Activated CD8-positive, alpha-beta T cell treated with anti-CD3 and anti-CD28 coated beads, Interleukin-2, amount 10 ng/mL, durations not matched to agents 7 days and 5 days (primary cell): ENCODE data around the gene NCK2. TPM values are rescaled to one million over a fixed set of nuclear protein-coding genes. Genes with fewer than 3 reads are reported as not detected.
A peak's percentile ranks its signal among the peaks of the same experiment; 100 is the strongest.

Experiments used
- ATAC-seq: fragments of 150-1000 bp; cut with Tn5 transposase; one replicate; pipeline ENCODE4 v1.10.0; 2021; ENCODE audit warnings: moderate library complexity
- CTCF ChIA-PET: fragments of 350-600 bp; sonication (Branson Sonifier 250); formaldehyde crosslinking; loops from one replicate; lab custom pipeline; 2021; ENCODE audit warnings: antibody characterized with exemption; lab: Charles Lee
- POLR2A ChIA-PET: fragments of 350-600 bp; sonication (Branson Sonifier 250); formaldehyde crosslinking; loops from one replicate; lab custom pipeline; 2021; ENCODE audit warnings: antibody characterized with exemption; lab: Charles Lee
- DNase-seq: peaks from one replicate; pipeline ENCODE4 v3.0.0-alpha.2; 2020
- H3K27ac Mint-ChIP-seq: one replicate; pipeline ENCODE4 v1.8.0; 2021; ENCODE audit warnings: mild to moderate bottlenecking, mixed read lengths
- H3K27me3 Mint-ChIP-seq: one replicate; pipeline ENCODE4 v1.8.0; 2021; ENCODE audit warnings: low read depth, mixed read lengths
- H3K36me3 Mint-ChIP-seq: one replicate; pipeline ENCODE4 v1.8.0; 2021; ENCODE audit warnings: low read depth, mixed read lengths
- H3K4me1 Mint-ChIP-seq: one replicate; pipeline ENCODE4 v1.8.0; 2021; ENCODE audit warnings: low read depth, mixed read lengths
- H3K4me3 Mint-ChIP-seq: one replicate; pipeline ENCODE4 v1.8.0; 2021; ENCODE audit warnings: mild to moderate bottlenecking, mixed read lengths
- H3K9me3 Mint-ChIP-seq: one replicate; pipeline ENCODE4 v1.8.0; 2022; ENCODE audit warnings: mixed read lengths; ENCODE audit not compliant: insufficient read depth
- total RNA-seq, 2 experiments: library from RNA; stranded (reverse); gene quantifications; one replicate each; pipeline ENCODE4 v1.2.3, GENCODE V29; 2021

The NCK2 gene
- total RNA-seq, 2 experiments from 2014 or later: 60.7 to 61.3 TPM

DNA sequence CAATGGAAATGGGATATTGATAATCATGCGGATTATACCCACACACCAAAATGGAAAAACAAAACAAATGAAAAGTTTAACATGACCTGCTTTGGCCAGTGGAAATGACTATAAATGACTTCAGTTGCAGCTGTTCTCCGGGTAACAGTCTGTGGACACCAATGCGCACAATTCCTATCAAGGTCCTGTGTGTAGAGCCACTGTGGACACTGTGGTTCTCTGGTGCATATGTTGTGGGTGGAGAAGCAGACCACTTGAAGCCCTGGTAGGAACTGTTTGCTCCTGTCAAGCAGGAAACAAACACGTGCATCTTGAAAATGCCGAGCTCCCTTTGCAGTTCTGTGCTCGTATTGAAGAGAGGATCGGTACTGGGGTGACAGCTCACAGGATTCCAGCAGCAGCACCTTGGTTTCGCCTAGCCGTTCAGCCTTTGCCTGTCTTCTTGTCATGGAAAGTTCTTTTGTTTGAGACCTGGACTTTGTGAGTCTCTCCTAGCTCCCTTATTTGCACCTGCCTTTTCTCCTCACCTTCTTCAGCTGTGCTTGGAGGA lies 32.9 kb downstream of the NCK2 start:
- no peak for DNase-seq
- peak overlapping the region; percentile 63 for H3K4me3 Mint-ChIP-seq

DNA sequence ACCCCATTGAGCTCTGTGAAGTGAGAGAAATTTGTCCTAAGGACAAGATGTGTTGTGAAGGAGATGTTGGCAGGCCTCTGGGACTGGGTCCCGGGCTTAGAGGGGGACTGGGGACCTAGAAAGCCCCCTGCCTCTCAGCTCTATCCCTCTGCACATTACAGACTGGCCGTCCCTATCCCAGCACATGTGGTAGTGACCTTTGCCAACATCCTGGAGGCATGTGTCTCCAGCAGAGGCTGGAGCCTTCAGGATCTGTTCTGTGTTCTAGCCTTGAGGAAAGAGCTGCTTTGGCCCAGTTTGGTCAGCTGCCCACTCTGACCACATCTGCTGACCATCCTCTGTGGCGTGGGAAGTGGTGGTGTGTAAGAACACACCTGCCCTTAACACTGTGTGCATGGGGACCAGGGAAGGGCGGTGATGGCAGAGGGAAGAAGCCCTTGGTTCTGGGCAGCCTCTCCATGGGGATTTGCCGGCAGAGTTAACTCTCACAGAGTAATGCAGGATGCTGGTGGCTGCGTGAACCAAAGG lies 33.4 kb downstream of the NCK2 start:
- no peaks in the 10 kb centered on the region for H3K27me3 Mint-ChIP-seq
- POLR2A ChIA-PET: interaction anchor here (0.9 to 5.7 kb wide), 8 partner anchors 9 to 32 kb away, joined by 3 to 29 read pairs (median 9); no protein-coding TSS in a partner anchor
- no peak for DNase-seq
- H3K4me3 Mint-ChIP-seq: no peak overlapping the region
- no peaks in the 10 kb centered on the region for H3K9me3 Mint-ChIP-seq
- CTCF ChIA-PET: interaction anchor here (1.0 to 4.3 kb wide), 8 partner anchors 9 to 307 kb away, joined by 3 to 29 read pairs (median 5); no protein-coding TSS in a partner anchor
- peaks cover 46% of the 10 kb centered on the region for H3K36me3 Mint-ChIP-seq
- ATAC-seq: no peak
- H3K4me1 Mint-ChIP-seq: peaks cover 93% of the 10 kb centered on the region
- H3K27ac Mint-ChIP-seq: peak overlapping the region; percentile 85

More for the DNA sequence above, 32.9 kb downstream of the NCK2 start:
- peak overlapping the region; percentile 85 for H3K27ac Mint-ChIP-seq
- H3K27me3 Mint-ChIP-seq: no peaks in the 10 kb centered on the region
- CTCF ChIA-PET: interaction anchor here (1.0 to 4.3 kb wide), 10 partner anchors 10 to 317 kb away, joined by 3 to 29 read pairs (median 5); no protein-coding TSS in a partner anchor
- POLR2A ChIA-PET: interaction anchor here (0.9 to 5.7 kb wide), 8 partner anchors 9 to 31 kb away, joined by 3 to 29 read pairs (median 9); no protein-coding TSS in a partner anchor
- peaks cover 52% of the 10 kb centered on the region for H3K36me3 Mint-ChIP-seq
- peak; percentile 9 for ATAC-seq
- H3K4me1 Mint-ChIP-seq: peaks cover 92% of the 10 kb centered on the region
- no peaks in the 10 kb centered on the region for H3K9me3 Mint-ChIP-seq

DNA sequence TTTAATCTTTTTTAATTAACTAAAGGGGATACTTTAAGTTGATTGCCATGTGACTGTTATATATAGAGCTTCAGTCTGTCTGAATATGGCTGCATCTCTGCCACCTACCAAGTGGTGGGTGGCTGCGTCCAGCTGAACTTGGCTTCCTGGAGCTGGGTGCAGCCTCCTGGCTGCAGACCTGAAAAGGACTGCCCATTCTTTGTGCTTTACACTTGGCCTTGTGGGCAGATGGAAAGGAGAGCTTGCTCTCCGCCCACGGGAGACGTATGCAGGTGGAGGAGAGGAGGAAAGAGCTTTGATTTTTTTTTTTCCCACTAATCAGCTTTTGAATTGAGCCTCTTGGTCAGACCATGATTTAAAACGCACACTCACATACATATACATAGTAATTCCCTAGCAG lies 34.7 kb downstream of the NCK2 start:
- Mint-ChIP-seq H3K36me3 (peaks cover 42% of the 10 kb centered on the region), H3K27ac (peak overlapping the region; percentile 1), H3K27me3 (no peaks in the 10 kb centered on the region), H3K4me1 (peaks cover 93% of the 10 kb centered on the region), H3K9me3 (no peaks in the 10 kb centered on the region), H3K4me3 (no peak overlapping the region)
- ChIA-PET POLR2A (interaction anchor here (1.1 to 4.3 kb wide), 2 partner anchors 10 to 33 kb away, joined by 4 to 29 read pairs; no protein-coding TSS in a partner anchor), CTCF (interaction anchor here (0.8 to 1.5 kb wide), 7 partner anchors 18 to 319 kb away, joined by 3 to 4 read pairs (median 4); no protein-coding TSS in a partner anchor)
- no peak for ATAC-seq
- DNase-seq: no peak

DNA sequence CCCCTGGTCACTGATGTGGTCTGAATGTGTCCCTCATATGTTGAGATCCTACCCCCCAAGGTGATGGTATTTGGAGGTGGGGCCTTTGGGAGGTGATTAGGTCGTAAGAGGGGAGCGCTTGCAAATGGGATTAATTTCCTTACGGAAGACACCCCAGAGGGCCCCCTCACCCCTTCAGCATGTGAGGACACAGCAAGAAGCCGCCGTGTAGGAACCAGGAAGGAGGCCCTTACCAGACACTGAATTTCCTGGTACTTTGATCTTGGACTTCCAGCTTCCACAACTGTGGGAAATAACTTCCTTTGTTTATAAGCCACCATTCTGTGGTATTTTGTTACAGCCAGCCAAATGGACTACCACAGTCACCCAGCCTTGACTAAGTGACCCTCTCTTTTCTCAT lies 35.9 kb downstream of the NCK2 start:
- Mint-ChIP-seq H3K27ac (peak overlapping the region; percentile 12), H3K4me1 (peaks cover 90% of the 10 kb centered on the region), H3K27me3 (no peaks in the 10 kb centered on the region), H3K4me3 (no peak overlapping the region), H3K9me3 (no peaks in the 10 kb centered on the region), H3K36me3 (peaks cover 37% of the 10 kb centered on the region)
- no peak for ATAC-seq
- POLR2A ChIA-PET: no interaction called here
- CTCF ChIA-PET: interaction anchor here (1.4 to 1.7 kb wide), 2 partner anchors 204 to 315 kb away, joined by 3 to 4 read pairs; no protein-coding TSS in a partner anchor
- DNase-seq: no peak

DNA sequence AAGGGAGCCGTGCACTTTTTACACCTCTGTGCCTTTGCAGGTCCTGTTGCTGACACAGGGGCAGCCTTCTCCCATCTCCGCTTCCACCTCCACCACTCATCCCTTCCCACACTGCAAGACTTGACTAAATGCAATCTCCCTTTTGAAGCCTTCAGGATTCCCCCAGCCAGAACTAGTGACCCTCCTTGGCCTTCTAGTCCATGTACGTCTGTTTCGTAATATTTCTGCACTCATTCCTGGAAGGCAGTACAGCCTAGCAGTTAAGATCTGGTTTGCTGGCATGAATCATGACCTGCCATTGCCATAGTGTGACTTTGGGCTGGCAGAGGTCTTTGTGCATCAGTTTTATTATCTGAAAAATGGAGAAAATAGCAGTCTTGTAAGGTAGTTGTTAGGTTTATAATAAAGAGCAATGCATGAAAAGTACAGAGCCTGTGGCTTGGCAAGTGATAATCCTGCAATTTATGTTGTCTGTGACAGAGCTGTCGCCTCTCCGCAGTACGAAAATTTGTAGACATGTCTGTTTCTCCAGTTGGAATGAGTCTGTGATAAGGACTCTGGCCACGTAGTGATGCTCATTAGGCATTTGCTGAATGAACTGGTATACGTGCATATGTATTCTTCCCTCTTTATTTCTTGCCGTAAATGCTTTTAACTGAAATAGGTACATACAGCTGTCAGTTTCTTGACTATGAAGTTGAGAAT lies 36.7 kb downstream of the NCK2 start:
- Mint-ChIP-seq H3K36me3 (peaks cover 40% of the 10 kb centered on the region), H3K27ac (peak overlapping the region; percentile 72), H3K27me3 (no peaks in the 10 kb centered on the region), H3K4me1 (peaks cover 90% of the 10 kb centered on the region), H3K4me3 (no peak overlapping the region), H3K9me3 (no peaks in the 10 kb centered on the region)
- CTCF ChIA-PET: interaction anchor here (1.1 to 2.8 kb wide), 6 partner anchors 9 to 314 kb away, joined by 3 to 16 read pairs (median 4); no protein-coding TSS in a partner anchor
- DNase-seq (no peak), ATAC-seq (no peak)
- POLR2A ChIA-PET: interaction anchor here (1.4 to 1.7 kb wide), 2 partner anchors 13 to 34 kb away, joined by 4 to 5 read pairs; no protein-coding TSS in a partner anchor

DNA sequence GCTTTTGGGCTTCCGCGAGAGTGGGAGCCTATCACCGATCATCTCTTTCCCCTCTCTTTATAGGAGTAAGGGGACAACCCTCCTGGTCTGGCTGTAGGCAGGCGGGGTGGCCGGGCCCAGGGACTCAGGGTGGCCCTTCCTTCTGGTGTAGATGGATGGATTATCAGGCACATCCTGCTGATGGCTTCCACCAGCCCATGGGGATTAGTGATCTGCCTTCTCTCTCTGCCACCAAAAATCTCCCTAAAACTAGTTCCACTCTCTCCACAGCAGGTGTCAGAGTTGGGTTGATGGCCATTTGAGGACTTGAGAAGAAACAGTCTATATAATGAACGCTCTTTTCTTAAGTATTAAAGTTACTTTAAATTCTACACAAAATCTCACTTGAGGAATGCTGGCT lies 37.4 kb downstream of the NCK2 start:
- ChIA-PET CTCF (interaction anchor here (0.7 to 2.8 kb wide), 15 partner anchors 8 to 313 kb away, joined by 3 to 21 read pairs (median 5); no protein-coding TSS in a partner anchor), POLR2A (interaction anchor here (1.2 to 2.3 kb wide), 5 partner anchors 11 to 35 kb away, joined by 3 to 8 read pairs (median 4); no protein-coding TSS in a partner anchor)
- Mint-ChIP-seq H3K4me1 (peaks cover 90% of the 10 kb centered on the region), H3K36me3 (peaks cover 45% of the 10 kb centered on the region), H3K9me3 (no peaks in the 10 kb centered on the region), H3K27me3 (no peaks in the 10 kb centered on the region), H3K4me3 (peak overlapping the region; percentile 40), H3K27ac (peak overlapping the region; percentile 72)
- ATAC-seq: no peak
- no peak for DNase-seq

DNA sequence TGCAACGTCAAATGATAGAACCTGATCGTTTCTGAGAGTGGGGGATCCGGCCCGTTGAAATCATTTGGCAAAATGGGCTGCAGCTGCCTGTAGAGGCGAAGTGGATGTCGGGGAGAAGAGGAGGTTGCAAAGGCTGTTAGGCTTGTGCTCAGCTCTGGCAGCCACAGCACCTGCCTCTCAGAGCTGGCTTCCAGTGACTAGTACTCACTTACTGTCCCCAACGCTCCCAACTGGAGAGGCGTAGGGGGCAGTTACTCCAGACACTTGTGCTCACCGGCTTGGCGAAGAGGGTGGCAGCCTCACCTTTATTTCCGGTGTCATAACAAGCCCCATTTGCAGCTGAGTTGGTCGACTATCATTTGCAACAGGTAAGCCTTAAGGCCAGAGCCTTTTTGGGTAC lies 37.9 kb downstream of the NCK2 start:
- H3K27me3 Mint-ChIP-seq: no peaks in the 10 kb centered on the region
- H3K27ac Mint-ChIP-seq: peak overlapping the region; percentile 72
- no peaks in the 10 kb centered on the region for H3K9me3 Mint-ChIP-seq
- POLR2A ChIA-PET: interaction anchor here (0.8 to 2.3 kb wide), 7 partner anchors 11 to 302 kb away, joined by 3 to 8 read pairs (median 4); no protein-coding TSS in a partner anchor
- H3K4me3 Mint-ChIP-seq: peak overlapping the region; percentile 40
- no peak for DNase-seq
- H3K4me1 Mint-ChIP-seq: peaks cover 90% of the 10 kb centered on the region
- ATAC-seq: no peak
- CTCF ChIA-PET: interaction anchor here (0.7 to 2.8 kb wide), 18 partner anchors 11 to 315 kb away, joined by 3 to 21 read pairs (median 4); no protein-coding TSS in a partner anchor
- H3K36me3 Mint-ChIP-seq: peaks cover 46% of the 10 kb centered on the region

DNA sequence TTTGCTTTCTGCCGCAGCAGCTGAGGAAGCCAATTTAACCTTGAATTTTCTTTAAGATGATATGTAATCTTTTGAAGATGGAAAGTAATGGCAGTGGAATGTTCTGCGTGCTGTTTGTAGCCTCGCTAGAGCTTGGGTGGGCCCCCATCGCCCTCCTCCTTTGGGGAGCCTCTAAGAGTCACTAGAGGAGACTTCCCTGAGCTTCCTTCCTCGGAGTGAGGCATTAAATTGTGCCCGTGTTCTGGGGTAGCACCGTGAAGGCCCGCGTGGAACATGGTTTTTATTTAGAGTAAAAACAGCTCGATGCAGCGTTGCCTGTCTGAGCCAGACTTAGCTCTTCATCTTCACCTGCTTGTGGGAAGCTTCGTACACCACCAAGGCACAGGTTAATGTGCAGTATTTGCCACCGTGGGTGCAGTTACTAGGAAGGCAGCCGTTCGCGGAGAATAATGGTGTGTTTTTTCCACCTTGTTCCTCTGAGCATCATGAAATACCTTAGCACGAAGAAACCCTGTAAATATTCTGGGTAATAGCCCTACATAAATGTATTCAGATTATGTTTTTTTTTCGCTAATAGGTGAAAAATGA lies 38.5 kb downstream of the NCK2 start:
- peaks cover 90% of the 10 kb centered on the region for H3K4me1 Mint-ChIP-seq
- POLR2A ChIA-PET: interaction anchor here (0.8 to 2.3 kb wide), 7 partner anchors 10 to 302 kb away, joined by 3 to 8 read pairs (median 4); no protein-coding TSS in a partner anchor

DNA sequence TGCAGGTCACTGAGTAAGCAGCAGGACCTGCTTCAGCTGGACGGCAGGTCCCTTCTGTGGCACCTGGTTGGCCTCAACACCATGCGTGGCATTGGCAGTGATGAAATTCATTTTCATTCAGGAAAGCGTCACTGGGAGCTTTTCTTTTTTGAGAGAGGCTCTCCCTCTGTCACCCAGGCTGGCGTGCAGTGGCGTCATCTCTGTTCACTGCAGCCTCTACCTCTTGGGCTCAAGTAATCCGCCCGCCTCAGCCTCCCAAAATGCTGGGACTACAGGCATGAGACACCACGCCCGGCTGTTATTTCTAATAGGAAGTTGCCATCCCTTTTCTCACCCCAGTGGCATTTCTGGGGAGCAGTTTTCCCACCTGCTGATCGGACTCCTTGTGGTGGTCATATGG lies 39.3 kb downstream of the NCK2 start:
- Mint-ChIP-seq H3K27me3 (no peaks in the 10 kb centered on the region), H3K4me1 (peaks cover 93% of the 10 kb centered on the region), H3K36me3 (peaks cover 44% of the 10 kb centered on the region), H3K4me3 (no peak overlapping the region), H3K27ac (peak overlapping the region; percentile 60), H3K9me3 (no peaks in the 10 kb centered on the region)
- no peak for ATAC-seq
- no peak for DNase-seq
- CTCF ChIA-PET: interaction anchor here (1.2 to 2.8 kb wide), 3 partner anchors 45 to 306 kb away, joined by 4 to 16 read pairs (median 12); no protein-coding TSS in a partner anchor
- POLR2A ChIA-PET: interaction anchor here (1.6 to 2.3 kb wide), 2 partner anchors 15 to 301 kb away, joined by 4 to 8 read pairs; no protein-coding TSS in a partner anchor

More for the DNA sequence above, 38.5 kb downstream of the NCK2 start:
- peaks cover 47% of the 10 kb centered on the region for H3K36me3 Mint-ChIP-seq
- H3K4me3 Mint-ChIP-seq: peak overlapping the region; percentile 40
- no peaks in the 10 kb centered on the region for H3K9me3 Mint-ChIP-seq
- peak overlapping the region; percentile 72 for H3K27ac Mint-ChIP-seq
- ATAC-seq (no peak), DNase-seq (no peak)
- H3K27me3 Mint-ChIP-seq: no peaks in the 10 kb centered on the region
- CTCF ChIA-PET: interaction anchor here (1.0 to 2.8 kb wide), 15 partner anchors 11 to 315 kb away, joined by 3 to 21 read pairs (median 5); no protein-coding TSS in a partner anchor

DNA sequence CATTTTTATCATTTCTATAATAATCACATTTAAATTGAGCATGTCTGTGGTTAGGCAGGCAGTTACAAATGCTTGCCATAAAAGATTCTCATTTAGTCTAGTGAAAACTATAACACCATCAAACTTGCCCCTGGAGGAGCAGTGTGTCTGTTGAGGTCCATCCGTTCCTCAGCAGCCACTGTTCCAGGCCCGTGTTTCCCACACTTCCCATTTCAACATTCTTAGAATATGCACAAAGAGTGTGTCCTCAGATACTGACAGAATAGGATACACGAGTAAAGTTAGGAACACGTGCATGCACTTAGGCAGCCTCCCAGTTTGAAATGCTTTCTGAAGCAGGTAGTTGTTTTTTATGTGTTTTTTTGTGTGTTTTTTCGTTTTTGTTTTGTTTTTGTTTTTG lies 39.9 kb downstream of the NCK2 start:
- CTCF ChIA-PET: no interaction called here
- Mint-ChIP-seq H3K27ac (peak overlapping the region; percentile 42), H3K27me3 (no peaks in the 10 kb centered on the region), H3K36me3 (peaks cover 48% of the 10 kb centered on the region), H3K4me1 (peaks cover 95% of the 10 kb centered on the region), H3K9me3 (no peaks in the 10 kb centered on the region), H3K4me3 (no peak overlapping the region)
- ATAC-seq (no peak), DNase-seq (no peak)
- POLR2A ChIA-PET: interaction anchor here (0.6 to 2.3 kb wide), 2 partner anchors 14 to 66 kb away, joined by 3 to 8 read pairs; no protein-coding TSS in a partner anchor
